HS-27A (cell line): ENCODE measurements around the gene PKD1.

Experiments
- DNase-seq: peaks from one replicate; pipeline ENCODE4 v3.0.0-alpha.2; 2012; ENCODE audit warnings: low read depth, missing footprints

Gene PKD1

DNA sequence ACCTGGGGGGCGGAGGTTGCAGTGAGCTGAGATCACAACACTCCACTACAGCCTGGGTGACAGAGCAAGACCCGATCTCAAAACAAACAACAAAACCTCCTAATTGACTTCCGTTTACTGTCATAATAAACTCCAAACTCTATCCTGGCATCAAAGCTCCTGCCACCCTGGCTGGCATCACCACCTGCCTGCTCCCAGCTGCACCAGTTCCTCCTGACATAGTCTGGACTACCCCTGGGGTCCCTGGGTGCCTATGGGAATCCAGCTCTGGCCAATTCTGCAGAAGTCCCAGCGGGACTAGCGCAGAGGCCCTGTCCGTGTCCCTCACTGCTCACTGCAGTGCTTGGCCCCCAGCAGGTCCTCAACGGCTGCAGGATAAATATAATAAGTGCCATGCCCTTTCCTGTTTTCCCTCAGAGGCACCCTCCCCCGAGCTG is 88.8 kb downstream of the PKD1 start:
- DNase-seq: no peak

DNA sequence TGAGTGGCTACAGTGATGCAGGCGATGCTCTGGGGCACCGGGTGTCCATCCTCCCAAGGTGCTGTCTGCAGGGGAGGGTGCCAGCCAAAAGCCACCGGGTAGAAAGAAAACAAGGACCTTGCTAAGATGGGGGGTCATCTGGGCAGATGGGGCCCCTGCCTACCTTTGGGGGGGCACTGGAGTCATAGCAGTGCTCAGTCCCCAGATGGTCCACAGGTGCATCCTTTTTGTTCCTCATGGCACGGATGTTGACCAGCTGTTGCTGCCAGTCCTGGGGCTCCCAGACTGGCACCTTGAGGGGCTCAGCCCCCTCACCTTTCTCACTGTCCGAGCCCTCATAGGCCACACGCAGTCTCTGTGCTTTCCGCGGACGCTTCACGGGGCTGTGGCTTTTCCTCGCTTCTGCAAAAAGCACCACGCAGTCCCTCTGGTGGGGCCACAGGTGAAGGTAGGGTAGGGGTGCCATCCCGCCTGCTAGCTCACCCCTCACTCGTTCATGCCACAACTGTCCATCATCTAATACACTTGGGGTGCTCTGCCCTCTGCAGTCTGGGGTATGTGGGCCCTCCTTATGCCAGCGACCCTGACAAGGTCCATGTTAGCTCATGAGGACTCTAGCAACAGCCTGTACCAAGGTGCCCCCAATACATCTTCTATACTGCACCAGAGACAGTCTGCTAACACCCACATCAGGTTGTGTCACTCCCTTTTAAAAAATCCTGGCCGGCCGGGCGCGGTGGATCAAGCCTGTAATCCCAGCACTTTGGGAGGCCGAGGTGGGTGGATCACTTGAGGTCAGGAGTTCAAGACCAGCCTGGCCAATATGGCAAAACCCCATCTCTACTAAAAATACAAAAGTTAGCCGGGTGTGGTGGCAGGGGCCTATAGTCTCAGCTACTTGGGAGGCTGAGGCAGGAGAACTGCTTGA is 89.5 kb downstream of the PKD1 start:
- no peak for DNase-seq

DNA sequence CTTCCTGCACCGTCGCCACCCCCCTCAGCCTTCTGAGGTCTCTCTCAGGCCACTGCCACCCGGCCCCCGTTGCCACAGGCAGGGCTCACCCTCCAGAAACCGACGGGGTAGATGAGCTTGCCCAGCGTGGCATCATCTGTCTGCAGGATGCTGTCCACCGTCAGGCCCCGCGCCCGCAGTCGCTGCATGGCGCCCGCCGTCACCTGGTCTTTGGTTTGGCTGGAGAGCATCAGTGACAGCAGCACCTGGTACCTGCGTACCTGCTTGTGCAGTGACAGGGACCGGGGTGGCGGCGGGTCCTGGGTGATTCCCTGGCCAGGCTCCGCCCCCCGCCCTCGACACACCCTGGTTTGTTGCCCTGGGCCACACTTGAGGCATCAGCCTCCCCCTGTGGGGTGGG is 91.2 kb downstream of the PKD1 start:
- no peak for DNase-seq

DNA sequence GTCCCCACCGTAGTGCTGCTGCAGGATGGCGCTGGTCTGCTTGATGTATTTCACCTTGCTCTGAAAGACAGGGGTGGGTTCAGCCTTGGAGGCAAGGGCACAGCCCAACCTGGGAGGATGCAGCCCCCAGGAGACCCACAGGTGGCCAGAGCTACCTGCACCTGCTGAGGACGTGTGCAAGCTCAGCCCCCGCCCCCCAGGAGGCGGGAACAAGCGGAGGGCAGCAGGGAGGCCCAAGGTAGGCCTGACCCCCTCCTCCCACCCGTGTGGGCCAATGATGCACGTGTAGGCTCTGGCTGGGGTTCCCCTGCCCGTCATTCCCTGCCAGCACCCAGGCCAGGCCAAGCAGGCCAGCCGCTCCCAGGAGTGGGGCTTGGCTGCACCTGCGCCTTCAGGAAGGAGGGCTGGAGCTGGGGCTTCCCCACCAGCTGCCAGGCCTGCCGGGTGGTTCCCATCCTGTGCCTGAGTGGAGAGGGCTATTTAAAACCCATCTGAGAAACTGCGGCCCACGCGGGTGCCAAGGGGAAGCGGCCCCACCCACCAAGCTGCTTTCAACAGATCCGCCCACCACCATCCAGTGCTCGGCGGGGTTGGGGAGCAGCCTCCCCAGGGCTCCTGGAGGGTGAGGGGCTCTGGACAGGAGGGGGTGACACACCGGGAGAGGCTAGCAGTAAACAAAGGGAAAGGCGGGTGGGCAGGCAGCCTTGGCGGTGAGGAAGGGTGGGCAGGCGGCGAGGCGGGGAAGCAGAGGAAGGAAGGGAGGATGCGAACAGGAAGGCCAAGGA is 91.8 kb downstream of the PKD1 start:
- DNase-seq: no peak

DNA sequence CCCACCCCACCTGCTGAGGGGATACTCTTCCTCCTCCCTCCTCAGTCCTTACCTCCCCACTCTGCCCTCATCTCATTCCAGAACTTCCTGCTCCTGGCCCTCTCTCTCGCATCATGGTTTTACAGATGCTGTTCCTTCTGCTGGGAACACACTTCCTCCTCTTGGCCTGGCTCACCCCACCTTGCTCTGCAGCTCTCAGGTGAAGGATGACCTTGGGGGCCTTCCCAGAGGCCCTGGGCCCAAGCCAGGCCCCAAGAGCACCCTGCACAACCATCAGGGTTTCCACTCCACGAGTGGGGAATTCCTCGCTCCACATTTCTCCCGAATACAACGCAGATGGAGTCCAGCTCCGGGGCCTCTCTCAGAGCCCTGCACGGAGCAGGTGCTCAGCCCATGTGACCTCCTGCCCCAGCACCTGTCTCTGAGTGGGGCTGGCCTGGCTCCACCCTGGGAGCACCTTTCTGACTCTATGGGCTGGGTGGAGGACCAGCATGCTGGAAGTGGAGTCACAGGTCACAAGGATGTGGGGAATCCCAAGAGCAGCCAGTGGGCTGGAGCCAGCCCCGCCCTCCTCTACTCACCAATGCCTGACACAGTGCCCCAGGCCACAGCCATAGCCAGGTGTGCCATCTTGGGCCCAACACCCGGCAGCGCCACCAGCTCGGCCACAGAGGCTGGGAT is 92.6 kb downstream of the PKD1 start:
- DNase-seq: no peak

DNA sequence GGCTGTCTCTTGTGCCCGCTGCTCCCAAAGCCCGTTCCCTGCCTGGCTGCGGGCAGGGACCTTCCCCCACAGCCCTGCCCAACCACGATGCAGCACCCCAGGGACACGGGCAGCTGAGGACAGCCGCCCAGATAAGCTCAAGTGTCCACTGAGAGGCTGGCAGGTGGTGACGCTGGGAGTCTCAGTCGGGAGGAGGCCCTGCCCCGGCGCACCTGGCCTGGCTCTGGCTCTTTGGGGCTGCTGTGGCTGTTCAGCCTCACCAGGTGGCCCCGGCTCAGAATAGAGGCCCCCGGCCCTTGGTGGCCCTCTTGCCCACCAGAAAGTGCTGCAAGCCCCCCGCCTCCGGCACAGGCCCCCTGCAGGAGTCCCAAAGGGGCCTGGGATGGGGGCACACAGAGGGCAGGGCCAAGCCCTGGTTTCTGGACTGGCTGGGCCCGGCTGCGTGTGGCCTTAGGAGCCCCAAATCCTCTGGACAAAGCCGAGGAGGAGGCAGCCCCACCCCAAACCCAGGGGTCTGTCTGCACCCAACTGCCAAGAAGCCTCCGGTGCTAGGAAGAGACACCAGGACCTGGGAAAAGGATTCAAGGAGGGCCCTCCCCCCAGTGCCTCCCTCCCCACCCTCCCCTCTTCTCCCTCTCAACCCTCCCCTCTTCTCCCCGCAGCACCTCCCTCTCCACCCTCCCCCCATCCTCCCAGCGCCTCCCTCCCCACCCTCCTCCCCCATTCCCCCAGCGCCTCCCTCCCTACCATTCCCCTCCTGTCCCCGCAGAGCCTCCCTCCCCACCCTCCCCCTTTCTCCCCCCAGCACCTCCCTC is 93.3 kb downstream of the PKD1 start:
- no peak for DNase-seq

DNA sequence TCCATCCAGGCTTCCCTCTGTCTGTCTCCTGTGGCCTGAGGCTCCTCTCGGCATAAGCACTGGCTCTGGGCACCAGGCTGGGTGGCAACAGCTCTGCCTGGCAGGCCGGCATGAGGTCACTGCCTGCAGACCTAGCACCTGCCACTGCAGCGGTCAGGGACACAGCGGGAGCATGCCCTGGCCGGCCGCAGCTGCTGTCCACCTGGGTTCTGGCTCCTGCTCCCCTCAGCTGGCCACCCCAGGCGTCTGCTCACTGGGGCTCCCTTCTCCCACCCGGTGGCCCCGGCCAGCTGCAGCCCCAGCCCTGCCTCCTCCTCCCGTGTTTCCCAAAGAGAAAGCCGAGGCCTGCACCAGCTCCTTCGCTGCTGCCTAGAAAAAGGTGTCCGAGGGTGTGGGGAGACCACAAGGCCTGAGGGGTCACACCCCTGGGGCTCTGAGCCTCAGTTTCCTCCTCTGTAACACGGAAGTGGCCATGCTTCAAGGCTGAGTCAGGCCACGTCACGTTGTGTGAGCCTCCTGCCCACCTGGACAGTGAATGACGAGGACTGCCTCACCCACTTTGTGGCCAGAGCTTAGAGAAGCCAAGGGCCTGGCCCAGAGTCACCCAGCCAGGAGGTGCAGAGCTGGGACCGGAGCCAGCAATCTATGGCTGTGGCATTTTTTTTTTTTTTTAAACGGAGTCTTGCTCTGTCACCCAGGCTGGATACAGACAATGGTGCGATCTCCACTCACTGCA is 94.7 kb downstream of the PKD1 start:
- no peak for DNase-seq

DNA sequence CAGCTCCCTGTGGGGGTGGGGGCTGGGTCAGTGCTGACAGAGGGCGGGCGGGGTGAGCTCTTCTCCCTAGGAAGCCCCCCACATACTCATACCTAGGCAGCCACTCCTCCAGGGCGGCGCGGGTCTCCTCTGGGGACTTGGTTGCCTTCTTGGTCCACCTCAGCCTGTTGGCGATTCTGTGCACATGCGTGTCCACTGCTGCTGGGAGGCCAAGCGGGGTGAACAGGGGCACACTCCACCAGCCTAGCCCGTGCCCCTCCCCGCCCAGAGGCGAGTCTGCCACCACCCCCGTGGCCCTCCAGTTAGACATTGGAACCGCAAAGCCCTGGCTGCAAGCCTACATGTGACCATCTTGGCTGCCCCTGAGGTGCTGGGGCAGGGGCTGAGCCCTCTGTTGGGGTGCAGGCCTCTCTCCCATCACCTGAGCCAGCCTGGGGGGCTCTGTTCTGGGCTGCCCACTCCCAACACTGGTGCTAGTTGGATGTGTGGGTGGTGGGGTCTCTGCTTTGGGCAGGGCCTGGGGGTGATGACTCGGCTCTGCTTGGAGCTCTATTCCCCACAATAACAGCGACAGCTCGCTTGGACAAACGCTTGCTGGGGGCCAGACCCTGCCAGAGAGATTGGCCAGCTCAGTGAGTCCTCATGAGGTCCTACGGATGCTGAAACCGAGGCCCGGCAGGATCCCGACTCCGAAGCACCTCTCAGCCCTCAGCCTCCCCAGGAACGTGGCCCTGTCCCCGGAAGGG is 95.5 kb downstream of the PKD1 start:
- no peak for DNase-seq

DNA sequence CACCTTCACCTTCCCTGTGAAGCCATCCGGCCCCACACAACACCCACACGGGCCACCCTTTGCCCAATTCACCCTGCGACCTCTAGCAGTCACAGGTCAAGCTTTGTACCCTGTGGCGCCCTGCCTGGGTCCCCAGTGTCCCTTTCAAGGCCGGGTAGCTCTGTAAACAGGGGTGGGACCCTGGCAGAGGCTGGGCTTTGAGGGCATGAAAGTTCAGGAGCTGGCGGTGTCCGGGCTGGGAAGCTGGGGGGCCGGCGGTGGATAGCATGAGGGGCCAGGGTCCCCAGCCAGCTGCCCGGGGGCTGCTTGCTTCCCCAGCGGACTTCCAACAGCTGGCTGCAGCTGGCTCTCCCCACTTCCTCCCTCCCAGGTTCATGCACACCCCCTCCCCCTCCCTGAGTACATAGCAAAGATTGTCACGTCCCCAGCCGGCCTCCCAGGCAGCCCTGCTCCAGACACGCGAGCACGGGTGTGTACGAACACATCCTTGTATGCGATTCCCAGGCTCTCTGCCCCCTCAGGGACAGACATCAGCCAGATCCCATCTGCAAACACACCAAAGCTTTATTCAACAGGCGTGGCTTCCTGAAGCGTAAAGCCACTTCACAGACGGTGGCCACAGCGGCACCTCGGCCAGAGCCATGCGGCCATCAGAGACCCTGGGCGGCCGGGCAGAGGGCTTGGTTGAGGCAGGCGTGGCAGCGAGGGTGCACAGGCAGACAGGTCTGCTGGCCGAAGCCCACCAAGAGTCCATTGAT is 96.2 kb downstream of the PKD1 start:
- DNase-seq: no peak
